Smooth muscle cell of the brain vasculature (primary cell): ENCODE measurements around the gene MEF2B.
"Not testable (repeated sequence)": the region's sequence is repeated elsewhere in the genome, so short reads cannot be mapped to it uniquely, and the experiment has no call there.

Experiments used
- DNase-seq: peaks from one replicate; pipeline ENCODE4 v3.0.0-alpha.2; 2012; ENCODE audit warnings: low read depth, low spot score

The MEF2B gene

GRCh38 chr19:19126102-19126501, 44.0 kb downstream of the MEF2B start:
- no peak for DNase-seq

GRCh38 chr19:19123386-19123785, 46.7 kb downstream of the MEF2B start:
- no peak for DNase-seq

- no peak for DNase-seq
Observed at GRCh38 chr19:19122902-19123301, 47.2 kb downstream of the MEF2B start.

GRCh38 chr19:19121371-19121770, 48.7 kb downstream of the MEF2B start:
- DNase-seq: no peak

GRCh38 chr19:19120308-19121231, 49.5 kb downstream of the MEF2B start:
- DNase-seq: no peak

- no peak for DNase-seq
Observed at GRCh38 chr19:19119325-19120237, 50.5 kb downstream of the MEF2B start.

- DNase-seq: no peak
Observed at GRCh38 chr19:19115954-19116353, 54.1 kb downstream of the MEF2B start.

GRCh38 chr19:19113040-19113626, 56.9 kb downstream of the MEF2B start:
- DNase-seq: no peak

- DNase-seq: no peak
Observed at GRCh38 chr19:19111967-19112580, 58.0 kb downstream of the MEF2B start.

GRCh38 chr19:19111136-19111835, 58.8 kb downstream of the MEF2B start:
- no peak for DNase-seq

GRCh38 chr19:19110410-19111135, 59.5 kb downstream of the MEF2B start:
- DNase-seq: no peak

- no peak for DNase-seq
Observed at GRCh38 chr19:19109601-19110000, 60.5 kb downstream of the MEF2B start.

GRCh38 chr19:19107654-19108053, 62.4 kb downstream of the MEF2B start:
- DNase-seq: no peak

- not testable (repeated sequence) for DNase-seq
Observed at GRCh38 chr19:19106938-19107337, 63.1 kb downstream of the MEF2B start.

- no peak for DNase-seq
Observed at GRCh38 chr19:19106056-19106551, 64.0 kb downstream of the MEF2B start.

GRCh38 chr19:19105365-19106055, 64.6 kb downstream of the MEF2B start:
- DNase-seq: no peak

- DNase-seq: no peak
Observed at GRCh38 chr19:19103167-19103566, 66.9 kb downstream of the MEF2B start.

GRCh38 chr19:19102566-19102965, 67.5 kb downstream of the MEF2B start:
- not testable (repeated sequence) for DNase-seq

- no peak for DNase-seq
Observed at GRCh38 chr19:19101540-19101939, 68.5 kb downstream of the MEF2B start.
